Endothelial cell (in vitro differentiated cells): ENCODE measurements around the gene DDC. TPM values are rescaled to one million over a fixed set of nuclear protein-coding genes. Genes with fewer than 3 reads are reported as not detected.

Source experiments
- DNase-seq: peaks from one replicate; pipeline ENCODE4 v3.0.0; 2021; ENCODE audit warnings: low spot score
- H3K27ac Mint-ChIP-seq: one replicate; pipeline ENCODE4 v1.8.0; 2021; ENCODE audit warnings: mixed read lengths, inconsistent platforms; ENCODE audit not compliant: unreplicated experiment
- H3K27me3 Mint-ChIP-seq: one replicate; pipeline ENCODE4 v1.8.0; 2021; ENCODE audit warnings: mild to moderate bottlenecking, moderate library complexity, mixed read lengths, inconsistent platforms; ENCODE audit not compliant: unreplicated experiment
- H3K36me3 Mint-ChIP-seq: one replicate; pipeline ENCODE4 v1.8.0; 2021; ENCODE audit warnings: mild to moderate bottlenecking, low read depth, mixed read lengths, inconsistent platforms; ENCODE audit not compliant: unreplicated experiment
- H3K4me1 Mint-ChIP-seq: one replicate; pipeline ENCODE4 v1.8.0; 2021; ENCODE audit warnings: mild to moderate bottlenecking, mixed read lengths, inconsistent platforms; ENCODE audit not compliant: unreplicated experiment
- H3K4me3 Mint-ChIP-seq: one replicate; pipeline ENCODE4 v1.8.0; 2021; ENCODE audit warnings: mild to moderate bottlenecking, mixed read lengths, inconsistent platforms; ENCODE audit not compliant: unreplicated experiment
- H3K9me3 Mint-ChIP-seq: one replicate; pipeline ENCODE4 v1.8.0; 2021; ENCODE audit warnings: mixed read lengths, inconsistent platforms; ENCODE audit not compliant: unreplicated experiment
- CTCF ChIP-seq: fragments of 200-600 bp; sonication (generic); IDR thresholded peaks from one replicate; pipeline ENCODE4 v1.5.0; 2021; ENCODE audit warnings: antibody characterized with exemption; ENCODE audit not compliant: unreplicated experiment
- total RNA-seq: library from RNA; stranded (reverse); fragmentation: NEBNext Ultra II Directional; extraction: Animal tissue kit (Norgen Biotek cat#: 25700); gene quantifications from one replicate; pipeline ENCODE4 v1.2.1, GENCODE V29; 2021; ENCODE audit not compliant: unreplicated experiment

DDC gene
- total RNA-seq, 1 donor from 2014 or later = not detected

GRCh38 chr7:50496569-50496968 is 68.6 kb downstream of the DDC start:
- peaks cover 8% of the 10 kb centered on the region for H3K27me3 Mint-ChIP-seq
- no peak overlapping the region for H3K4me3 Mint-ChIP-seq
- no peak for TF ChIP-seq CTCF
- DNase-seq = no peak
- no peaks in the 10 kb centered on the region for H3K9me3 Mint-ChIP-seq
- peaks cover 21% of the 10 kb centered on the region for H3K4me1 Mint-ChIP-seq
- peaks cover 7% of the 10 kb centered on the region for H3K36me3 Mint-ChIP-seq
- H3K27ac Mint-ChIP-seq = peak overlapping the region; percentile 77

DNA sequence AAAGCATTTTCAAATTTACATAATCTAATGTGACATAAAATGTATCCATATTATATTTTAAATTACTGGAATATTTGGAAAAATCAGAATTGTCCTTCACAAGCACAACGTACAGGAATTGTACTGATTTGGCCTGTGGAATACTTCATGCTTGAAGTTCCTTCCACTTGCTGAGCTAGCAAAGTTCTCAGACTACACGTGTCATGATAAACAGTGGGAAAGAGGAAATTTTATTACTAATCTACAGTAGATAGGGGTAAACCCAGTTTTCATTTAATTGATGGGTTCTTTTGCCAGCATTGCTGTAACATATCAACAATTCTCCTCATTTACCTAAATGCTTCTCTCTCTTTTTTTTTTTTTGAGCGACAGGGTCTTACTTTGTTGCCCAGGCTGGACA is 69.5 kb downstream of the DDC start:
- Mint-ChIP-seq H3K36me3 (peaks cover 3% of the 10 kb centered on the region), H3K9me3 (no peaks in the 10 kb centered on the region), H3K4me1 (peaks cover 21% of the 10 kb centered on the region), H3K27ac (peak overlapping the region; percentile 77), H3K4me3 (no peak overlapping the region), H3K27me3 (peaks cover 8% of the 10 kb centered on the region)
- DNase-seq = no peak
- TF ChIP-seq CTCF = no peak

- H3K36me3 Mint-ChIP-seq = no peaks in the 10 kb centered on the region
- peaks cover 6% of the 10 kb centered on the region for H3K27me3 Mint-ChIP-seq
- H3K4me1 Mint-ChIP-seq = peaks cover 15% of the 10 kb centered on the region
- H3K4me3 Mint-ChIP-seq = no peak overlapping the region
- H3K27ac Mint-ChIP-seq = no peak overlapping the region
- no peaks in the 10 kb centered on the region for H3K9me3 Mint-ChIP-seq
- TF ChIP-seq CTCF = no peak
- DNase-seq = no peak
These were observed 72.3 kb downstream of the DDC start for GRCh38 chr7:50492770-50493519.

DNA sequence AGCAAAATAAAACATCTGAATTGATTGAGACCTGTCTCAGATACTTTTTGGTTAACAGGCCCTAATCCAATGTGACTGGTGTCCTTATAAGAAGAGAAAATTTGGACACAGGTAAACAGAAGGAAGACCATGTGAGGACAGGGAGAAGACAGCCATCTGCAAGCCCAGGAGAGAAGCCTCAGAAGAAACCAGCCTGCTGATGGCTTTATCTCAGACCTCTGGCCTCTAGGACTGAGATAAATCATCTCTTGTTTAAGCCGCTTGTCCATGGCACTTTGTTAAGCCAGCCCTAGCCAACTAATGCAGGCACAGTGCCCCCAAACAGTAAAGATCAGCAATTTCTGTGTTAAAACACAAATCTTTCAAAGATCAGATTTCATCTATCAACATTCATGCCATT is 73.3 kb downstream of the DDC start:
- H3K27ac Mint-ChIP-seq = no peak overlapping the region
- peaks cover 4% of the 10 kb centered on the region for H3K27me3 Mint-ChIP-seq
- H3K9me3 Mint-ChIP-seq = no peaks in the 10 kb centered on the region
- no peak overlapping the region for H3K4me3 Mint-ChIP-seq
- H3K36me3 Mint-ChIP-seq = no peaks in the 10 kb centered on the region
- peaks cover 6% of the 10 kb centered on the region for H3K4me1 Mint-ChIP-seq
- no peak for DNase-seq
- TF ChIP-seq CTCF = no peak

DNA sequence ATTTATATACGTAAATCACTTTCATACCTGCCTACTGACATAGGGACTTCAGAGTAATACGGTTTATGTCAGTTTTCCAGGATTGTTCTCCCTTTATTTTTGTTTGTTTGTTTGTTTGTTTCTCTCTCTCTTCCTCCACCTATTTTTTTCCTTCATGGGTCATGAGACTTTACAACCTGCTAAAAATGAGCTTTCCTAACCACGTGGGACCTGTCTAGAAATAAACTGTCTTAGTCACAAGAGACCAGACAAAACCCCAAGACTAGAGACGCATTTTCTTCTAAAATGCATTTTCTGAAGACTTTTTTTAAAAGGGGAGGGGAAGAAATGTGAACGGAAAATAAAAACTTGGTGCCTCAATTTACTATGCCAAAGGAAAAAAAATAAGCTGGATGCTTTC is 74.0 kb downstream of the DDC start:
- TF ChIP-seq CTCF = no peak
- DNase-seq = no peak
- H3K4me3 Mint-ChIP-seq = no peak overlapping the region
- no peaks in the 10 kb centered on the region for H3K36me3 Mint-ChIP-seq
- H3K4me1 Mint-ChIP-seq = peaks cover 2% of the 10 kb centered on the region
- H3K27me3 Mint-ChIP-seq = peaks cover 2% of the 10 kb centered on the region
- no peak overlapping the region for H3K27ac Mint-ChIP-seq
- no peaks in the 10 kb centered on the region for H3K9me3 Mint-ChIP-seq
